ENCODE data around the gene TOE1.
"Not testable (repeated sequence)": the region's sequence is repeated elsewhere in the genome, so short reads cannot be mapped to it uniquely, and the experiment has no call there.

DNA sequence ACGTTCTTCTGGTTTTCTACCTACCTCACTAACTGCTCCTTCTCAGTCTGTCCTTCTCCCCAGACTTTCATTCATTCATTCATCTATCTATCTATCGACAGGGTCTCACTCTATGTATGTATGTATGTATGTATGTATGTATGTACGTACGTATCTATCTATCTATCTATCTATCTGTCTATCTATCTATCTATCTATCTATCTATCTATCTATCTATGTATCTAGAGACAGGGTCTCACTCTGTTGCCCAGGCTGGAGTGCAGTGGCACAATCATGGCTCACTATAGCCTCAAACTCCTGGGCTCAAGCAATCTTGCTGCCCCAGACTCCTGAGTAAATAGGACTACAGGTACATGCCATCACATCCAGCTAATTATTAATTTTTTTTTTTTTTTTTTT is 44.2 kb downstream of the TOE1 start:
- TF ChIP-seq SPI1, POLR2A, TAF1, POLR2AphosphoS5 (IDR thresholded peaks at IDR 0.05; ENCODE audit: low read depth, low read length): not testable (repeated sequence)
